HG03342 (cell line): ENCODE results near the gene TPRN.
A peak's percentile ranks its signal among the peaks of the same experiment; 100 is the strongest.

Source experiments
- ATAC-seq: cut with Tn5 transposase; IDR thresholded peaks from one replicate; pipeline ENCODE4 v1.9.1; 2021; ENCODE audit warnings: mild to moderate bottlenecking, moderate library complexity; ENCODE audit not compliant: unreplicated experiment

Gene TPRN

GRCh38 chr9:137191245-137191644, 9.3 kb downstream of the TPRN start:
- no peak for ATAC-seq

GRCh38 chr9:137190315-137190856, 10.2 kb downstream of the TPRN start:
- ATAC-seq = no peak

GRCh38 chr9:137189297-137190295, 10.9 kb downstream of the TPRN start:
- no peak for ATAC-seq

GRCh38 chr9:137188490-137189296, 11.8 kb downstream of the TPRN start, which contains the start of the genes ANAPC2 and SSNA1:
ANAPC2 (minus strand) TSS chr9:137188560; CDS start chr9:137188532, 28 bp downstream.
SSNA1 (plus strand) TSS chr9:137188676; CDS start chr9:137188727, 51 bp downstream.
- peak; percentile 78 for ATAC-seq

- no peak for ATAC-seq
Measured at GRCh38 chr9:137188086-137188489, 12.5 kb downstream of the TPRN start.

GRCh38 chr9:137187386-137187785, 13.2 kb downstream of the TPRN start:
- ATAC-seq = no peak

- no peak for ATAC-seq
Measured at GRCh38 chr9:137186385-137186784, 14.2 kb downstream of the TPRN start.

- ATAC-seq = no peak
Measured at GRCh38 chr9:137185921-137186320, 14.6 kb downstream of the TPRN start.

GRCh38 chr9:137184881-137185660, 15.5 kb downstream of the TPRN start:
- ATAC-seq = no peak

GRCh38 chr9:137183980-137184595, 16.5 kb downstream of the TPRN start:
- ATAC-seq = no peak

- ATAC-seq = no peak
Measured at GRCh38 chr9:137182836-137183235, 17.7 kb downstream of the TPRN start.

GRCh38 chr9:137181680-137182079, 18.9 kb downstream of the TPRN start:
- no peak for ATAC-seq

- no peak for ATAC-seq
Measured at GRCh38 chr9:137180491-137180890, 20.1 kb downstream of the TPRN start.

- ATAC-seq = no peak
Measured at GRCh38 chr9:137179761-137180160, 20.8 kb downstream of the TPRN start.

GRCh38 chr9:137178939-137179630, 21.5 kb downstream of the TPRN start:
- no peak for ATAC-seq

GRCh38 chr9:137178201-137178938, 22.2 kb downstream of the TPRN start:
- no peak for ATAC-seq

GRCh38 chr9:137176302-137177182, 24.0 kb downstream of the TPRN start:
- ATAC-seq = no peak
